NCI-H748 (cell line): Measurements from ENCODE around the gene LCE2B.

Source experiments
- DNase-seq: peaks from one replicate; lab custom pipeline; 2025; ENCODE audit not compliant: unreplicated experiment; lab: John Stamatoyannopoulos, UW

The LCE2B gene

GRCh38 chr1:152728986-152729385 lies 43.1 kb downstream of the LCE2B start:
- DNase-seq: no peak

DNA sequence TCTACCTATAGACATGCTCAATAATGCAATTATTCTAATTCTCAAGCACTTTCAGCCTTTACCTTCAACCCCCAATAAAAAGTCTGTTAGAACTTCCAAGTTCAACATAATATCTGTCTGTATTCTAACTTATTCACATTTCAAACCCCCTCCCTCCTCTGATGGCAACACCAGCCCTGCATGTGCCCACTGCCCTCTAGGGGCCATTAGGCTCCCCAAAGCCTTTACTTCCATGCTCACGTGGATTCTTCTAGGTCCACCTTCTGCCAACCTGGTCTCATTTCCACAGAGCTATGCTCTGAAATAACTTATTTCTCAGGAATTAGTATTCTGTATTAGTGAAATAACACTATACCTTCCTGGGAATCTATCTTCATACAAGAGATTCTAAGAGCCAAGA lies 49.7 kb downstream of the LCE2B start:
- DNase-seq: no peak
